Esophagus squamous epithelium (tissue), 5 donors: ENCODE results near the gene FES. TPM values are rescaled to one million over a fixed set of nuclear protein-coding genes. Genes with fewer than 3 reads are reported as not detected.
"Not testable (repeated sequence)": the region's sequence is repeated elsewhere in the genome, so short reads cannot be mapped to it uniquely, and the experiment has no call there.

ENCODE experiments used
- DNase-seq: peaks from one replicate; lab custom pipeline; 2025; lab: John Stamatoyannopoulos, UW
- H3K27ac ChIP-seq, 4 donors: fragments of 200-600 bp; sonication (generic); one replicate each; pipeline ENCODE4 v1.5.1; 2016 to 2019; ENCODE audit warnings: mild to moderate bottlenecking in 1 of 4
- H3K27me3 ChIP-seq, 4 donors: fragments of 200-600 bp; sonication (generic); 1 replicate in 3 of 4; 2 replicates in 1 of 4; pipeline versions ENCODE4 v1.5.1 to v1.6.0; 2017 to 2021; ENCODE audit warnings: antibody characterized with exemption in 1 of 4
- H3K36me3 ChIP-seq, 3 donors: fragments of 200-600 bp; sonication (generic); one replicate each; pipeline ENCODE4 v1.5.1; 2016 to 2019
- H3K4me1 ChIP-seq, 3 donors: fragments of 200-600 bp; sonication (generic); one replicate each; pipeline ENCODE4 v1.5.1; 2017 to 2019
- H3K4me3 ChIP-seq, 4 donors: fragments of 200-600 bp; sonication (generic); 1 replicate in 3 of 4; 2 replicates in 1 of 4; pipeline ENCODE4 v1.5.1; 2016 to 2019; ENCODE audit warnings: mild to moderate bottlenecking in 2 of 4, moderate library complexity in 1 of 4
- H3K9me3 ChIP-seq, 3 donors: fragments of 200-600 bp; sonication (generic); one replicate each; pipeline ENCODE4 v1.5.1; 2016 to 2019
- CTCF ChIP-seq, 6 experiments: fragments of 450-650 bp in 4 of 6; fragments of 200-600 bp in 2 of 6; sonication (generic) in 2 of 6; IDR thresholded peaks; one replicate each; pipeline ENCODE4 v1.5.1; 2016 to 2019; ENCODE audit warnings: antibody characterized with exemption in 6 of 6, mild to moderate bottlenecking in 4 of 6, moderate library complexity in 4 of 6
- POLR2A ChIP-seq, 4 donors: fragments of 450-650 bp; IDR thresholded peaks; one replicate each; pipeline ENCODE4 v1.6.1; 2017; ENCODE audit warnings: antibody characterized with exemption in 4 of 4, mild to moderate bottlenecking in 4 of 4, moderate library complexity in 3 of 4
- WGBS, 2 donors: methylation state at CpG; one replicate each; pipeline ENCODE4 v1.1.5; 2018; 5-methylcytosine and 5-hydroxymethylcytosine counted together
- intact Hi-C: fragments of 100-400 bp; cut with DNase I; formaldehyde crosslinking; loops from one replicate; pipeline ENCODE4 v1.15.0; 2022
- total RNA-seq, 4 donors: library from RNA; depleted of rRNA; stranded (reverse); fragments of >200 nt; gene quantifications; one replicate each; pipeline ENCODE4 v1.1.0, GENCODE V29; 2016
- donor health status: DM: yes; HTN: yes; CAD: no.

Gene FES
- total RNA-seq, 4 donors from 2014 or later = 1.8 to 13.4 (median 9.7) TPM

GRCh38 chr15:90892498-90893174, 8.3 kb downstream of the FES start:
- WGBS, 2 donors = 89 to 92% methylated on average over 8 to 19 of the region's 29 CpGs
- Histone ChIP-seq H3K4me1 (no peaks in the 10 kb centered on the region), H3K27ac (no peak overlapping the region), H3K27me3 (no peaks in the 10 kb centered on the region), H3K4me3 (no peak overlapping the region), H3K36me3 (peaks cover 16 to 68% (median 29%) of the 10 kb centered on the region in 3 donors), H3K9me3 (no peaks in the 10 kb centered on the region)
- DNase-seq = no peak
- intact Hi-C loops = no loop called here
- TF ChIP-seq CTCF (IDR thresholded peaks at IDR 0.05) (no peak), POLR2A (IDR thresholded peaks at IDR 0.05) (no peak)

- intact Hi-C loops = no loop called here
- H3K27me3 ChIP-seq = no peaks in the 10 kb centered on the region
- peaks cover 16 to 68% (median 29%) of the 10 kb centered on the region in 3 donors for H3K36me3 ChIP-seq
These were observed 9.1 kb downstream of the FES start for GRCh38 chr15:90893175-90894090.

GRCh38 chr15:90895571-90896117, 11.3 kb downstream of the FES start:
- TF ChIP-seq POLR2A (IDR thresholded peaks at IDR 0.05) (no peak), CTCF (IDR thresholded peaks at IDR 0.05) (no peak)
- Histone ChIP-seq H3K9me3 (no peaks in the 10 kb centered on the region), H3K4me3 (no peak overlapping the region), H3K4me1 (no peaks in the 10 kb centered on the region), H3K27ac (no peak overlapping the region), H3K27me3 (no peaks in the 10 kb centered on the region), H3K36me3 (peaks cover 13 to 51% (median 21%) of the 10 kb centered on the region in 3 donors)
- intact Hi-C loops = no loop called here
- WGBS, 2 donors = 75 to 78% methylated on average over 5 of the region's 10 CpGs
- DNase-seq = no peak

More at GRCh38 chr15:90893175-90894090, 9.1 kb downstream of the FES start:
- H3K4me3 ChIP-seq = no peak overlapping the region
- no peaks in the 10 kb centered on the region for H3K4me1 ChIP-seq
- WGBS, 2 donors = 85% methylated on average over 15 of the region's 33 CpGs; no CpG with 5 or more reads in 1 of the 2 donors
- H3K9me3 ChIP-seq = no peaks in the 10 kb centered on the region
- TF ChIP-seq POLR2A (IDR thresholded peaks at IDR 0.05) = no peak
- H3K27ac ChIP-seq = no peak overlapping the region
- DNase-seq = no peak

GRCh38 chr15:90897131-90897655, 12.9 kb downstream of the FES start:
- WGBS, 2 donors = 77 to 86% methylated on average over 9 to 14 of the region's 14 CpGs
- DNase-seq, H3K27me3 ChIP-seq, H3K4me3 ChIP-seq, intact Hi-C loops, H3K9me3 ChIP-seq, H3K27ac ChIP-seq: not testable (repeated sequence)
- Histone ChIP-seq H3K36me3 (peaks cover 12 to 36% (median 13%) of the 10 kb centered on the region in 3 donors), H3K4me1 (peaks cover 4 to 11% (median 5%) of the 10 kb centered on the region in 3 donors)

GRCh38 chr15:90901175-90902039, 17.1 kb downstream of the FES start:
- peak overlapping the region; percentile 90 to 97 (median 92) for H3K27ac ChIP-seq
- DNase-seq = no peak
- H3K4me1 ChIP-seq = peaks cover 14 to 34% (median 14%) of the 10 kb centered on the region in 3 donors
- intact Hi-C loops = no loop called here
- WGBS, 2 donors = 54 to 57% methylated on average over 14 of the region's 14 CpGs
- H3K36me3 ChIP-seq = peaks cover 11 to 16% (median 15%) of the 10 kb centered on the region in 3 donors
- H3K27me3 ChIP-seq = no peaks in the 10 kb centered on the region
- no peak for TF ChIP-seq CTCF (IDR thresholded peaks at IDR 0.05)
- TF ChIP-seq POLR2A (IDR thresholded peaks at IDR 0.05) = no peak
- H3K4me3 ChIP-seq = peak overlapping the region in 3 of 4 donors; percentile 84 to 99 (median 91)
- no peaks in the 10 kb centered on the region for H3K9me3 ChIP-seq
